ENCODE data around the gene HCAR2. TPM values are rescaled to one million over a fixed set of nuclear protein-coding genes. Genes with fewer than 3 reads are reported as not detected.

Gene HCAR2
- total and polyA plus RNA-seq, 2 experiments from 2014 or later = 2.1 to 3.7 TPM

DNA sequence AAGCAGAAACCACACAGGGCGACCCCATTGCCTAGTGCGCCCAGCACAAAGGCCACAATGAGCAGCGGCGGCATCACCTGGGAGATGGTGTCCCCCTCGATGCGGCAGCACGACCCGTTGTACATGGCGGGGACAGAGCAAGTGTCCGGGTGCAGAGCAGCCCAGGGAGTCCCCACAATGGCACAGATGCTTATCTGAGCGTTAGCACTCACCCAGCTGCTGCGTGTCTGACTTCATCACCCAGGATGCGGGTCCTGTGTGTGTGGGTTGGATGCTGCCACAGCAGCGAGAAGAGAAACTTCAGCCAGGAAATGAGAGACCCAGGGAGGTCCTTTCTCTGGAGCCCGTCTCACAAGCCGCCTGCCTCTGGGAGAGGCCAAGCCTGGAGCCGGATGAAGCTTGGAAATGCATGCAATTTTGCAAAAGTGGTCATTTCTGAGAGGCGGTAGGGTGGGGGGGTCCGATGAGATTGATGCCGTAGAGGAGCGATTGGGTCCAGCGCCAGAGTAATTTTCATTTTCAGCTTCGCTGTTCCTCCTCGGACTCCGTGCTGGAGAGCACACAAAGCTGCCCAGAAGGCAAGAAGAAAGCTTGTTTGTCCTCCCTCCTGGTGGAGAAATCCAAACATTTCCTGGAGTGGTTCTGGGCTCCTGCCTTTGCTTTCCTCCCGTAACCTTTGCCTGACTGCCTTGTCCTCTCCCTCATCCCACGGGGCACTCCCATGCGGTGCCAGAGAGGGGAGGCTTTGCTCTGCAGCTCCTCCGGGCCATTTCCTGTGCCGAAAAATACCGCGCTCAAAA lies 27.3 kb upstream of the HCAR2 start, which contains the start of gene HCAR1:
TSS of gene HCAR1 (minus strand) at position 630 of the 800 bp plus-strand sequence. CDS start at position 125, 505 bp downstream.
- Histone ChIP-seq H3K27ac (no peak within 1 kb of the TSS), H4K20me1 (ENCODE audit: insufficient read depth, poor library complexity, severe bottlenecking) (no peaks in the 10 kb centered on the region), H3K9me2 (replicated peaks; ENCODE audit: insufficient read depth) (no peaks in the 10 kb centered on the region), H2AFZ (no peak within 1 kb of the TSS), H3K27me3 (no peaks in the 10 kb centered on the region), H3K9me3 (ENCODE audit: low read depth) (no peaks in the 10 kb centered on the region), H3K4me3 (no peak within 1 kb of the TSS), H3K4me2 (peak within 1 kb of the TSS; percentile 29), H3K4me1 (ENCODE audit: insufficient read depth) (peaks cover 5% of the 10 kb centered on the region), H3K36me3 (replicated peaks; ENCODE audit: insufficient read depth, low read depth) (no peaks in the 10 kb centered on the region), H3K79me2 (no peaks in the 10 kb centered on the region)
- no peak for TF ChIP-seq EZH2phosphoT487 (IDR thresholded peaks at IDR 0.05; ENCODE audit: low read depth, severe bottlenecking, unreplicated experiment)
- TF ChIP-seq EZH2 (IDR thresholded peaks at IDR 0.05; ENCODE audit: borderline replicate concordance) = no peak
- TF ChIP-seq, protein P1, sequence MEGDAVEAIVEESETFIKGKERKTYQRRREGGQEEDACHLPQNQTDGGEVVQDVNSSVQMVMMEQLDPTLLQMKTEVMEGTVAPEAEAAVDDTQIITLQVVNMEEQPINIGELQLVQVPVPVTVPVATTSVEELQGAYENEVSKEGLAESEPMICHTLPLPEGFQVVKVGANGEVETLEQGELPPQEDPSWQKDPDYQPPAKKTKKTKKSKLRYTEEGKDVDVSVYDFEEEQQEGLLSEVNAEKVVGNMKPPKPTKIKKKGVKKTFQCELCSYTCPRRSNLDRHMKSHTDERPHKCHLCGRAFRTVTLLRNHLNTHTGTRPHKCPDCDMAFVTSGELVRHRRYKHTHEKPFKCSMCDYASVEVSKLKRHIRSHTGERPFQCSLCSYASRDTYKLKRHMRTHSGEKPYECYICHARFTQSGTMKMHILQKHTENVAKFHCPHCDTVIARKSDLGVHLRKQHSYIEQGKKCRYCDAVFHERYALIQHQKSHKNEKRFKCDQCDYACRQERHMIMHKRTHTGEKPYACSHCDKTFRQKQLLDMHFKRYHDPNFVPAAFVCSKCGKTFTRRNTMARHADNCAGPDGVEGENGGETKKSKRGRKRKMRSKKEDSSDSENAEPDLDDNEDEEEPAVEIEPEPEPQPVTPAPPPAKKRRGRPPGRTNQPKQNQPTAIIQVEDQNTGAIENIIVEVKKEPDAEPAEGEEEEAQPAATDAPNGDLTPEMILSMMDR (IDR thresholded peaks at IDR 0.05; ENCODE audit: poor library complexity) = no peak
- peak; percentile 24 for DNase-seq (ENCODE audit: low spot score)
- WGBS (ENCODE audit: low lambda C conversion rate, missing lambda C conversion rate) = 78% methylated on average over 32 of the region's 32 CpGs

DNA sequence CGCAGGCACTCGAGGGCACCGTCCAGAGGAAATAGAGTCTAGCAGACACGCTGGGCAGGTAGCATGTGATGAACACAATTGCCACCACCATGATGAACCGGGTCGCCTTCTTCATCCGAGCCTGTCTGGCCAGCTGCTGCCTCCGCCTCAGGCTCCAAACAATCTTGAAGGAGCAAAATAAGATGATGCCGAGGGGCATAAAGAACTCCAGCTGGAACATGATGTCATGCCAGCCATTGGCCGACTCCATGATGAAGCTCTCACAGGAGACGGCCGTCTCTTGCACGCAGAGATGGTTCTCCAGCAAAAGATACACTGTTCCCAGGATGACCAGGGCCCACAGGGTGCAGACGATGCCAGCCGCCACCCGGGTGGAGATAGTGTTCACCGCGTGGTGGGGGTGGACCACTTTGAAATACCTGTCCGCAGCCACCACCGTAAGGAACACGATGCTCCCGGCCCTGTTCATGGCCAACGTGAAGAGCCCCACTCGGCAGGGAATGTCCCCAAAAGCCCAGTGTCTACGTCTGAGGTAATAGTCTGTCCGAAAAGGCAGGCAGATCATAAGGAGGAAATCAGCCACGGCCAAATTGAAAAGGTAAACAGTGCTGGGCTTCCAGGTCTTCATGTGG lies 26.5 kb upstream of the HCAR2 start:
- H3K36me3 ChIP-seq (replicated peaks; ENCODE audit: insufficient read depth, low read depth) = no peaks in the 10 kb centered on the region
- no peaks in the 10 kb centered on the region for H3K79me2 ChIP-seq
- H3K27ac ChIP-seq = no peak overlapping the region
- 94% methylated on average over 27 of the region's 27 CpGs for WGBS (ENCODE audit: low lambda C conversion rate, missing lambda C conversion rate)
- H4K20me1 ChIP-seq (ENCODE audit: insufficient read depth, poor library complexity, severe bottlenecking) = no peaks in the 10 kb centered on the region
- H3K9me3 ChIP-seq (ENCODE audit: low read depth) = no peaks in the 10 kb centered on the region
- no peaks in the 10 kb centered on the region for H3K27me3 ChIP-seq
- H3K4me3 ChIP-seq = no peak overlapping the region
- H3K9me2 ChIP-seq (replicated peaks; ENCODE audit: insufficient read depth) = no peaks in the 10 kb centered on the region
- H3K4me2 ChIP-seq = no peak overlapping the region
- no peak for DNase-seq (ENCODE audit: low spot score)
- H2AFZ ChIP-seq = no peak overlapping the region
- peaks cover 8% of the 10 kb centered on the region for H3K4me1 ChIP-seq (ENCODE audit: insufficient read depth)
- TF ChIP-seq, protein P1 (IDR thresholded peaks at IDR 0.05; ENCODE audit: poor library complexity) = no peak
- TF ChIP-seq EZH2 (IDR thresholded peaks at IDR 0.05; ENCODE audit: borderline replicate concordance) (no peak), EZH2phosphoT487 (IDR thresholded peaks at IDR 0.05; ENCODE audit: low read depth, severe bottlenecking, unreplicated experiment) (no peak)

DNA sequence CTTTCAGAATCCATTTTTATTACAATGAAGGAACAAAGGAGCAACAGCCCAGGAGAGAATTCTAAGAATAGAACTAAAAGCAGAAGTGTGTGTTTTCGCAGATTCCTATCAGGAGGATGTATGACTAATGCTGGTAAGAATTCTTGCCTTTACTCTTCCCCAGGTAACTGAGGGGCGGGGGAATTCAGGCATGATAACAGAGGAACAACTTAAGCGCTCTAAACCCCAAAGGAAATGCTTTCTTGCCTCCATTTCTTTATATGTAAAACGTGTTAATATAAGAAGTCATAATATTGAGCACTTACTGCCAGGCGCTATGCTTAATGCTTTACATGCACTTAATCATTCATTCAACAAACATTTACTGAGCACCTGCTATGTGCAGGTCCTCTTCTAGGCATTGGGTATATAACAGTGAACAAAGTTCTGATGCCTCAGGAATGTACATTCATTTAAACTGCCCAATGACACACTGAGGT lies 23.0 kb upstream of the HCAR2 start:
- Histone ChIP-seq H3K79me2 (no peaks in the 10 kb centered on the region), H4K20me1 (ENCODE audit: insufficient read depth, poor library complexity, severe bottlenecking) (no peaks in the 10 kb centered on the region), H3K9me2 (replicated peaks; ENCODE audit: insufficient read depth) (no peaks in the 10 kb centered on the region), H2AFZ (no peak overlapping the region), H3K4me2 (peak overlapping the region; percentile 53), H3K27ac (peak overlapping the region; percentile 95), H3K4me1 (ENCODE audit: insufficient read depth) (peaks cover 8% of the 10 kb centered on the region), H3K27me3 (no peaks in the 10 kb centered on the region), H3K9me3 (ENCODE audit: low read depth) (no peaks in the 10 kb centered on the region), H3K4me3 (no peak overlapping the region), H3K36me3 (replicated peaks; ENCODE audit: insufficient read depth, low read depth) (no peaks in the 10 kb centered on the region)
- DNase-seq (ENCODE audit: low spot score) = peak; percentile 77
- no peak for TF ChIP-seq EZH2phosphoT487 (IDR thresholded peaks at IDR 0.05; ENCODE audit: low read depth, severe bottlenecking, unreplicated experiment)
- no peak for TF ChIP-seq EZH2 (IDR thresholded peaks at IDR 0.05; ENCODE audit: borderline replicate concordance)
- TF ChIP-seq, protein P1 (IDR thresholded peaks at IDR 0.05; ENCODE audit: poor library complexity) = no peak
- WGBS (ENCODE audit: low lambda C conversion rate, missing lambda C conversion rate) = 26% methylated on average over 5 of the region's 5 CpGs
